HG02763 (cell line): ENCODE data around the gene PNMT.

Experiments used
- ATAC-seq: cut with Tn5 transposase; IDR thresholded peaks from one replicate; pipeline ENCODE4 v1.9.1; 2021; ENCODE audit warnings: mild to moderate bottlenecking, moderate library complexity; ENCODE audit not compliant: unreplicated experiment

PNMT gene

GRCh38 chr17:39653316-39653661 is 15.0 kb upstream of the PNMT start:
- ATAC-seq, result no peak

- ATAC-seq, result no peak
These were observed 14.5 kb upstream of the PNMT start for GRCh38 chr17:39653662-39654331.

GRCh38 chr17:39655105-39655504 is 13.1 kb upstream of the PNMT start:
- no peak for ATAC-seq

GRCh38 chr17:39658346-39658745 is 9.9 kb upstream of the PNMT start:
- no peak for ATAC-seq

GRCh38 chr17:39658760-39659159 is 9.5 kb upstream of the PNMT start:
- ATAC-seq, result no peak

- ATAC-seq, result no peak
These were observed 8.8 kb upstream of the PNMT start for GRCh38 chr17:39659279-39660010.

GRCh38 chr17:39660011-39660360 is 8.3 kb upstream of the PNMT start:
- ATAC-seq, result no peak

GRCh38 chr17:39660397-39661385 is 7.6 kb upstream of the PNMT start:
- no peak for ATAC-seq

GRCh38 chr17:39661744-39662541 is 6.3 kb upstream of the PNMT start:
- ATAC-seq, result no peak

GRCh38 chr17:39662551-39663339 is 5.5 kb upstream of the PNMT start:
- no peak for ATAC-seq

- no peak for ATAC-seq
These were observed 4.9 kb upstream of the PNMT start for GRCh38 chr17:39663340-39663687.

GRCh38 chr17:39663688-39664580 is 4.3 kb upstream of the PNMT start:
- no peak for ATAC-seq

GRCh38 chr17:39664581-39665561 is 3.4 kb upstream of the PNMT start, which contains the start of gene TCAP:
TCAP (plus strand) TSS chr17:39665349; CDS start chr17:39665360, 11 bp downstream.
- no peak for ATAC-seq

GRCh38 chr17:39665642-39666224 is 2.5 kb upstream of the PNMT start:
- ATAC-seq, result no peak

- ATAC-seq, result no peak
These were observed 2.0 kb upstream of the PNMT start for GRCh38 chr17:39666231-39666600.

- ATAC-seq, result no peak
These were observed 1.5 kb upstream of the PNMT start for GRCh38 chr17:39666601-39667261.
